H9 (cell line): Measurements from ENCODE around the gene FGD6. TPM values are rescaled to one million over a fixed set of nuclear protein-coding genes. Genes with fewer than 3 reads are reported as not detected.

ENCODE experiments used
- DNase-seq: peaks from one replicate; pipeline ENCODE4 v3.0.0-alpha.2; 2017
- H2AFZ ChIP-seq: one replicate; pipeline ENCODE4 v1.6.1; 2013; ENCODE audit warnings: mild to moderate bottlenecking, low read length, control low read depth, moderate library complexity
- H2AK5ac ChIP-seq: 2 replicates; pipeline ENCODE4 v1.6.1; 2013; ENCODE audit warnings: low read length, control low read depth, mixed read lengths; ENCODE audit not compliant: insufficient read length
- H2BK120ac ChIP-seq: one replicate; pipeline ENCODE4 v1.6.1; 2013; ENCODE audit warnings: low read depth, mild to moderate bottlenecking, low read length, control low read depth, inconsistent platforms; ENCODE audit not compliant: poor library complexity, severe bottlenecking
- H2BK12ac ChIP-seq: 2 replicates; pipeline ENCODE4 v1.6.1; 2013; ENCODE audit warnings: low read length, control low read depth, mixed read lengths, low read depth; ENCODE audit not compliant: insufficient read length
- H2BK15ac ChIP-seq: 2 replicates; pipeline ENCODE4 v1.6.1; 2013; ENCODE audit warnings: low read depth, low read length, control low read depth
- H2BK20ac ChIP-seq: one replicate; pipeline ENCODE4 v1.6.1; 2013; ENCODE audit warnings: low read depth, mild to moderate bottlenecking, low read length, control low read depth, inconsistent platforms; ENCODE audit not compliant: poor library complexity, severe bottlenecking
- H2BK5ac ChIP-seq: 2 replicates; pipeline ENCODE4 v1.6.1; 2013; ENCODE audit warnings: low read length, control low read depth, mixed read lengths; ENCODE audit not compliant: insufficient read length
- H3K14ac ChIP-seq: 2 replicates; pipeline ENCODE4 v1.6.1; 2013; ENCODE audit warnings: low read length, control low read depth; ENCODE audit not compliant: insufficient read depth
- H3K18ac ChIP-seq: 2 replicates; pipeline ENCODE4 v1.6.1; 2013; ENCODE audit warnings: low read depth, mild to moderate bottlenecking, mixed read lengths, low read length, control low read depth; ENCODE audit not compliant: insufficient read length
- H3K23ac ChIP-seq: 2 replicates; pipeline ENCODE4 v1.6.1; 2013; ENCODE audit warnings: low read length, control low read depth, mixed read lengths, low read depth; ENCODE audit not compliant: insufficient read length
- H3K23me2 ChIP-seq: 2 replicates; pipeline ENCODE4 v1.6.1; 2013; ENCODE audit warnings: low read depth, mild to moderate bottlenecking, mixed read lengths, low read length, control low read depth; ENCODE audit not compliant: insufficient read length, poor library complexity, severe bottlenecking
- H3K27ac ChIP-seq: 2 replicates; pipeline ENCODE4 v1.5.1; 2013; ENCODE audit warnings: low read length, control low read depth, mixed read lengths, low read depth; ENCODE audit not compliant: insufficient read length
- H3K27me3 ChIP-seq: 2 replicates; pipeline ENCODE4 v1.6.1; 2013; ENCODE audit warnings: low read length, control low read depth, inconsistent platforms; ENCODE audit not compliant: insufficient read depth
- H3K4ac ChIP-seq: 2 replicates; pipeline ENCODE4 v1.6.1; 2013; ENCODE audit warnings: low read depth, mild to moderate bottlenecking, control low read depth, inconsistent platforms, low read length, moderate library complexity
- H3K4me1 ChIP-seq: 2 replicates; pipeline ENCODE4 v1.6.1; 2013; ENCODE audit warnings: low read length, control low read depth, inconsistent platforms; ENCODE audit not compliant: insufficient read depth
- H3K4me2 ChIP-seq: 2 replicates; pipeline ENCODE4 v1.6.1; 2013; ENCODE audit warnings: low read length, control low read depth, mixed read lengths; ENCODE audit not compliant: insufficient read length, insufficient read depth
- H3K56ac ChIP-seq: 2 replicates; pipeline ENCODE4 v1.6.1; 2013; ENCODE audit warnings: low read depth, mild to moderate bottlenecking, mixed read lengths, low read length, control low read depth; ENCODE audit not compliant: insufficient read length
- H3K79me1 ChIP-seq: 2 replicates; pipeline ENCODE4 v1.6.1; 2013; ENCODE audit warnings: low read depth, mild to moderate bottlenecking, moderate library complexity, low read length, control low read depth, inconsistent platforms; ENCODE audit not compliant: insufficient read depth, poor library complexity, severe bottlenecking
- H3K79me2 ChIP-seq: 2 replicates; pipeline ENCODE4 v1.6.1; 2013; ENCODE audit warnings: low read length, control low read depth, inconsistent platforms; ENCODE audit not compliant: insufficient read depth
- H3K9ac ChIP-seq: 2 replicates; pipeline ENCODE4 v1.6.1; 2013; ENCODE audit warnings: low read length, control low read depth, mixed read lengths; ENCODE audit not compliant: insufficient read length; ENCODE audit errors: extremely low read depth
- H3K9me3 ChIP-seq: one replicate; pipeline ENCODE4 v1.6.1; 2013; ENCODE audit warnings: low read depth, low read length, inconsistent platforms; ENCODE audit not compliant: control insufficient read depth
- H3T11ph ChIP-seq: one replicate; pipeline ENCODE4 v1.6.1; 2013; ENCODE audit warnings: mild to moderate bottlenecking, low read length, control low read depth, inconsistent platforms
- H4K20me1 ChIP-seq: one replicate; pipeline ENCODE4 v1.6.1; 2013; ENCODE audit not compliant: control insufficient read depth, insufficient read length, insufficient read depth
- H4K5ac ChIP-seq: 2 replicates; pipeline ENCODE4 v1.6.1; 2013; ENCODE audit warnings: low read depth, mild to moderate bottlenecking, mixed read lengths, low read length, control low read depth; ENCODE audit not compliant: insufficient read length
- H4K8ac ChIP-seq: replicated peaks from 2 replicates; pipeline ENCODE4 v1.6.1; 2013; ENCODE audit warnings: low read length, control low read depth, mixed read lengths, low read depth; ENCODE audit not compliant: insufficient read length
- H4K91ac ChIP-seq: 2 replicates; pipeline ENCODE4 v1.6.1; 2013; ENCODE audit warnings: low read depth, mild to moderate bottlenecking, moderate library complexity, mixed read lengths, low read length, control low read depth; ENCODE audit not compliant: insufficient read length
- H3K27ac Mint-ChIP-seq, 3 experiments: 2 replicates in 2 of 3; 3 replicates in 1 of 3; pipeline ENCODE4 v1.8.0; 2020 to 2021; ENCODE audit warnings: mixed read lengths in 3 of 3, mild to moderate bottlenecking in 1 of 3, moderate library complexity in 1 of 3
- H3K27me3 Mint-ChIP-seq: 2 replicates; pipeline ENCODE4 v1.8.0; 2021; ENCODE audit warnings: low read depth, mild to moderate bottlenecking, moderate library complexity, mixed read lengths
- H3K36me3 Mint-ChIP-seq, 3 experiments: 2 replicates in 2 of 3; 3 replicates in 1 of 3; pipeline ENCODE4 v1.8.0; 2020 to 2021; ENCODE audit warnings: low read depth in 3 of 3, mixed read lengths in 3 of 3; ENCODE audit not compliant: insufficient read depth in 1 of 3
- H3K4me1 Mint-ChIP-seq, 2 experiments: 2 replicates each; pipeline ENCODE4 v1.8.0; 2020; ENCODE audit warnings: mixed read lengths in 2 of 2
- H3K4me3 Mint-ChIP-seq, 2 experiments: 2 replicates in 1 of 2; 3 replicates in 1 of 2; pipeline ENCODE4 v1.8.0; 2020 to 2021; ENCODE audit warnings: mild to moderate bottlenecking in 2 of 2, mixed read lengths in 2 of 2, moderate library complexity in 1 of 2
- H3K9me3 Mint-ChIP-seq, 2 experiments: 2 replicates in 1 of 2; 3 replicates in 1 of 2; pipeline ENCODE4 v1.8.0; 2020; ENCODE audit warnings: mild to moderate bottlenecking in 2 of 2, mixed read lengths in 2 of 2, moderate library complexity in 1 of 2
- CTCF ChIP-seq: fragments of 200-600 bp; sonication (generic); conservative IDR thresholded peaks from 3 replicates; pipeline ENCODE4 v1.8.0; 2021; ENCODE audit warnings: antibody characterized with exemption, mild to moderate bottlenecking
- WGBS: extraction: QIAGEN DNeasy Blood & Tissue Kit; methylation state at CpG from one replicate; pipeline ENCODE4 v1.1.7; 2013; ENCODE audit warnings: missing lambda C conversion rate, low lambda C conversion rate, mixed read lengths; ENCODE audit not compliant: insufficient read length; ENCODE audit errors: extremely low coverage; 5-methylcytosine and 5-hydroxymethylcytosine counted together
- total RNA-seq: library from RNA; stranded (reverse); gene quantifications from 2 replicates; pipeline ENCODE4 v1.2.1, GENCODE V29; 2021

FGD6 gene
- total RNA-seq, 1 experiment from 2014 or later: 39.5 TPM

DNA sequence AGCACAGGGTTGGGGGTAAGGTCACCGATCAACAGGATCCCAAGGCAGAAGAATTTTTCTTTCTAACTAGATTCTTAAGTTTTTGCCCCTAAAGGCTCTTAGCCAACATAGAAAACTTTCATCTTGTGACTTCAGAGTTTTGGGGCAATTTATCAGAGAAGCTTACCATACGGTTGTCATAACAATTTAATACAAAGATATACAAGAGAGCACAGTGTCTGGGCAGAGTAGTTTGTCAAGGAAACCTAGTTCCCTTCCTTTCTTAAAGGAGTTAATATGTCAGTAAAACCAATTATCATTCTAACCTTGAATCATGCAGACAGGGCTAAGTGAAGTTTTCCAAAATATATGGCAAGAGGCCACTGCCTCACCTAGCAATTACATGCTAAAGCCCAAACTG, 162.2 kb downstream of the FGD6 start:
- Histone ChIP-seq H2BK15ac (no peak overlapping the region), H3K4me1 (no peaks in the 10 kb centered on the region), H4K20me1 (no peaks in the 10 kb centered on the region), H4K5ac (no peak overlapping the region), H2BK20ac (no peak overlapping the region), H3K14ac (no peak overlapping the region), H3K18ac (no peak overlapping the region), H3K79me2 (no peaks in the 10 kb centered on the region; the same call in 1 of the 2 replicates), H2BK5ac (no peak overlapping the region), H2BK12ac (no peak overlapping the region), H3K23me2 (no peaks in the 10 kb centered on the region), H2AFZ (no peak overlapping the region), H3K4ac (no peak overlapping the region), H3K9me3 (no peaks in the 10 kb centered on the region), H3K9ac (no peak overlapping the region), H3K4me2 (no peak overlapping the region), H2BK120ac (no peak overlapping the region), H2AK5ac (no peak overlapping the region), H4K91ac (no peak overlapping the region), H3K79me1 (no peaks in the 10 kb centered on the region), H3T11ph (no peak overlapping the region), H3K27ac (no peak overlapping the region), H3K56ac (no peak overlapping the region), H3K27me3 (no peaks in the 10 kb centered on the region), H3K23ac (no peak overlapping the region), H4K8ac (no peak overlapping the region)
- H3K27me3 Mint-ChIP-seq: no peaks in the 10 kb centered on the region
- DNase-seq: no peak
- peaks cover 17 to 79% (median 47%) of the 10 kb centered on the region in 3 experiments; a peak in 6 of 7 replicates for H3K36me3 Mint-ChIP-seq
- no peaks in the 10 kb centered on the region for H3K9me3 Mint-ChIP-seq
- H3K4me1 Mint-ChIP-seq: no peaks in the 10 kb centered on the region
- no peak for TF ChIP-seq CTCF
- no CpG with 5 or more reads among the region's 2 CpGs for WGBS
- H3K4me3 Mint-ChIP-seq: no peak overlapping the region
- H3K27ac Mint-ChIP-seq: no peak overlapping the region; a peak in 1 of 7 replicates
